ENCODE results near the gene LITAFD.

GRCh38 chr16:8898660-8899318 is 16.6 kb downstream of the LITAFD start:
- TF ChIP-seq CTCF (conservative IDR thresholded peaks at IDR 0.05; ENCODE audit: low read depth, low read length) (no peak), EZH2 (IDR thresholded peaks at IDR 0.05; ENCODE audit: low read length, unreplicated experiment) (no peak), EZH2phosphoT487 (IDR thresholded peaks at IDR 0.05; ENCODE audit: borderline replicate concordance, low read length) (no peak)

Measured in PC-3 (cell line).